ENCODE data around the gene MOB3A. TPM values are rescaled to one million over a fixed set of nuclear protein-coding genes. Genes with fewer than 3 reads are reported as not detected.

The MOB3A gene
- total RNA-seq, 1 donor from 2014 or later: 15.8 TPM

GRCh38 chr19:2127758-2128157, 31.6 kb upstream of the MOB3A start:
- no peak overlapping the region for H3K4me3 ChIP-seq (ENCODE audit: low read depth, low read length)
- FAIRE-seq (peak; percentile 76), DNase-seq (ENCODE audit: low read depth) (no peak)
- no peaks in the 10 kb centered on the region for H3K27me3 ChIP-seq (ENCODE audit: control insufficient read depth, insufficient read depth, low read length)
- H3K36me3 ChIP-seq (ENCODE audit: control insufficient read depth, insufficient read depth, low read length): peaks cover 48% of the 10 kb centered on the region
- no peak for TF ChIP-seq CTCF (IDR thresholded peaks at IDR 0.05; ENCODE audit: insufficient read depth, low read length, severe bottlenecking)

DNA sequence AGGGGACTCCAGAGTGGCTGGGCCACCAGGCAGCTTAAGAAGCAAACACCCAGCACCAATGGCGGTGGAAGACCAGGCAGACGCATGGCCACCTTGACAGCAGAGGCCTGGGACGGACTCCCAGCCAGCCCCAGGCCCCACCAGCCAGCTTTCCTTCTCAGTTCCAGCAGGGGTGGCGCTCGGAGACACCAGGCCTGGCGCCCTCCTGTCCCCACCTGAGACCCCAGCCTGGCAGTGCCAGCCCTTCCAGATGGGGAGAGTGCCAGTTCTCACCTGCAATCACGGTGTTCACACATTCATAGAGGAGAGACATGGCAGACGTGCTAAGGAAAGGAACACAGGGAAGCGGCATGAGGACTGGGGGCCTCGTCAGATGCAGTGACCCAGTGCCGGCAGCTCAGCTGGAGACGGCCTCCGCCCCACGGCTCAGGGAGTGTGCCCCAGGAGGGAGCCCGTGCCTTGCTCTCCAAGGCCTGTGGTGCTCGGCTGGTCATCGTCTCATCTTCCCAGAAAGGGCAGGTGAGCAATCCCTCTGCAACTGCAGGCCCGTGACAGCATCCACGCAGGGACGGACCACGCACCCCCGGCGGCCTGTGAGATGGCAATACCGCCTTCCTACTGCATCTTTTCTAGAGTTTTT, 30.9 kb upstream of the MOB3A start:
- peaks cover 46% of the 10 kb centered on the region for H3K36me3 ChIP-seq (ENCODE audit: control insufficient read depth, insufficient read depth, low read length)
- no peak for TF ChIP-seq CTCF (IDR thresholded peaks at IDR 0.05; ENCODE audit: insufficient read depth, low read length, severe bottlenecking)
- no peak overlapping the region for H3K4me3 ChIP-seq (ENCODE audit: low read depth, low read length)
- DNase-seq (ENCODE audit: low read depth) (no peak), FAIRE-seq (no peak)
- no peaks in the 10 kb centered on the region for H3K27me3 ChIP-seq (ENCODE audit: control insufficient read depth, insufficient read depth, low read length)

DNA sequence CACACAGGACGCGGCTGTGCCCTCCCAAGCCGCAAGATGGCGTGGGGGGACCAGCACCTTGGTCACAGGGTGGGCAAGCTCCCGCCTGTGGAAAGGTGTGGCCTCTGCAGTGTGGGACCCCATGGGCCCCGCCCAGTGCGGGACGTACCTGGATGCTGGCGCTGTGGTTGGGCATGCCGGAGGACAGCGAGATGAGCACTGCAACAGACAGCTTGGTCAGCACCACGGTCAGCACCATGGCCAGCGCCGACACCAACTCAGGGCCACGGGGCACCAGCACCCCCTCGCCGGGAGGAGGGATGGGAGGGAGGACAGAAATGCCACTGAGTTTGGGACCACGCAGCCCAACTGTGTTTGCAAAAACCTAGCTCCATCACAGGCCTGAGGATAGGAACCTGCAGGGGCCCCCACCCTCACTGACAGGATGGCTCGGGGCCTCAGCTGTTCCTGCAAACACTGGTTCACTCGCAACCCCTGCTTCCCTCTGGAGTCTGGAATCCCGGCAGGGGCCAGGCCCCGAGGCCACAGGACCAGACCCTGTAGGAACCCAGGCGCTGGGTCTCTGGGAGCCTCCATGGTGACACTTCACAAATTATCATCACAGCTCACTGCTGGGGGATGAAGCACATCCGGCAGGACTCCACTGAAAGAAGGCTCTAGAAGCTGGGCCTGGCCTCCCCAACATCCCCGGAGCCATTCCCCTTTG, 27.7 kb upstream of the MOB3A start:
- no peak for FAIRE-seq
- no peak for DNase-seq (ENCODE audit: low read depth)
- no peak for TF ChIP-seq CTCF (IDR thresholded peaks at IDR 0.05; ENCODE audit: insufficient read depth, low read length, severe bottlenecking)
- H3K36me3 ChIP-seq (ENCODE audit: control insufficient read depth, insufficient read depth, low read length): peaks cover 46% of the 10 kb centered on the region
- no peak overlapping the region for H3K4me3 ChIP-seq (ENCODE audit: low read depth, low read length)
- no peaks in the 10 kb centered on the region for H3K27me3 ChIP-seq (ENCODE audit: control insufficient read depth, insufficient read depth, low read length)

- no peak for FAIRE-seq
- no peak for DNase-seq (ENCODE audit: low read depth)
- H3K36me3 ChIP-seq (ENCODE audit: control insufficient read depth, insufficient read depth, low read length): peaks cover 52% of the 10 kb centered on the region
- no peak overlapping the region for H3K4me3 ChIP-seq (ENCODE audit: low read depth, low read length)
- H3K27me3 ChIP-seq (ENCODE audit: control insufficient read depth, insufficient read depth, low read length): no peaks in the 10 kb centered on the region
- no peak for TF ChIP-seq CTCF (IDR thresholded peaks at IDR 0.05; ENCODE audit: insufficient read depth, low read length, severe bottlenecking)
Observed at GRCh38 chr19:2122982-2123381, 26.9 kb upstream of the MOB3A start.

DNA sequence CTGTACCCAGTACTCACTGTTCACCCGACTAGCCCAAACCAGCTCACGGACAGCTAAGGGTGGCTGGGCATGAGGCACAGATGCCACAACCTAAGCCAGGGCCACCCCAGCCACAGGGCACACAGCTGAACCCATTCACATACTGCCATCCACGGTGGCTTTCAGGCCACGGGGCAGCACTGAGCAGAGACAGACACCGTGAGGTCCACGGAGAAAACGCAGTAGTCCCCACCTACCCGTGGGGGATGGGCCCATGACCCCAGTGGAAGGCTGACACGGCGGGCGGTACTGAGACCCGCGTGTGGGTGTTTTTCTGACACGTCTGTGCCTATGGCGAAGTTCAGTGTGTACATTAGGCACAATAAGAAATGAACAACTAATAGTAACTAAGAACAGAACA, 26.1 kb upstream of the MOB3A start:
- TF ChIP-seq CTCF (IDR thresholded peaks at IDR 0.05; ENCODE audit: insufficient read depth, low read length, severe bottlenecking): no peak
- peaks cover 54% of the 10 kb centered on the region for H3K36me3 ChIP-seq (ENCODE audit: control insufficient read depth, insufficient read depth, low read length)

More for the DNA sequence above, 26.1 kb upstream of the MOB3A start:
- H3K4me3 ChIP-seq (ENCODE audit: low read depth, low read length): no peak overlapping the region
- DNase-seq (ENCODE audit: low read depth) (no peak), FAIRE-seq (no peak)
- no peaks in the 10 kb centered on the region for H3K27me3 ChIP-seq (ENCODE audit: control insufficient read depth, insufficient read depth, low read length)

Data from bronchial epithelial cell (primary cell).